Measurements from ENCODE around the gene HGD.

Gene HGD, protein sequence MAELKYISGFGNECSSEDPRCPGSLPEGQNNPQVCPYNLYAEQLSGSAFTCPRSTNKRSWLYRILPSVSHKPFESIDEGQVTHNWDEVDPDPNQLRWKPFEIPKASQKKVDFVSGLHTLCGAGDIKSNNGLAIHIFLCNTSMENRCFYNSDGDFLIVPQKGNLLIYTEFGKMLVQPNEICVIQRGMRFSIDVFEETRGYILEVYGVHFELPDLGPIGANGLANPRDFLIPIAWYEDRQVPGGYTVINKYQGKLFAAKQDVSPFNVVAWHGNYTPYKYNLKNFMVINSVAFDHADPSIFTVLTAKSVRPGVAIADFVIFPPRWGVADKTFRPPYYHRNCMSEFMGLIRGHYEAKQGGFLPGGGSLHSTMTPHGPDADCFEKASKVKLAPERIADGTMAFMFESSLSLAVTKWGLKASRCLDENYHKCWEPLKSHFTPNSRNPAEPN

DNA sequence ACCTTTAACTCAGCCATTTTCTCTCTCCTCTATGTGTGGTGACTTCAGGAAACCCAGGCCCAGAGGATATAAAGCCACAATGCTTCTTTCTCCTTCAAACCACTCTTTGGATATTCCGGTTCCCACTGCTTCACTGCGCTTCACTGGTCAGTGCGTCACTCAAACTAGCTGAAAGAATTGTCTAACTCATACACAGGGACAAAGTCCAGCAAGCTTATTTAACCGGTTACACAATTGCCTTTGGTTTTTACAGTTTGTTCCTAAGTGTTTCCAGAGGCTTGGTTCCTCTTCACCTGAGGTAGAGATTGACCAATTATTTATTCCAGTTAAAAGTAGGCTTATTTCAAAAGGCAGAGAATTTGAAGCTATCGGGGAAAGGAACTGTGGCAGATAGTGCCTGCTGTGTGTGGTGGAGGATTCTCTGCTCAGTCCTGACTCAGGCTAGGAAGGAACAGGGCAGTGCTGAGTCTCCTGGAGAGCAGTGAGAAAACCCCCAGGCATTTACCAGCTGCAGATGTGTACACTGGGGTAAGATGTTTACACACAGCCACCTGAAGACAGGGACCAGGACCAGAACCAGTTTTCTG is at the start of gene HGD:
HGD (minus strand) TSS at position 145 of the 587 bp plus-strand sequence; CDS start at position 17, 128 bp downstream.
- no peak within 1 kb of the TSS for H3K4me3 ChIP-seq (ENCODE audit: low read length)
- TF ChIP-seq, protein P1, sequence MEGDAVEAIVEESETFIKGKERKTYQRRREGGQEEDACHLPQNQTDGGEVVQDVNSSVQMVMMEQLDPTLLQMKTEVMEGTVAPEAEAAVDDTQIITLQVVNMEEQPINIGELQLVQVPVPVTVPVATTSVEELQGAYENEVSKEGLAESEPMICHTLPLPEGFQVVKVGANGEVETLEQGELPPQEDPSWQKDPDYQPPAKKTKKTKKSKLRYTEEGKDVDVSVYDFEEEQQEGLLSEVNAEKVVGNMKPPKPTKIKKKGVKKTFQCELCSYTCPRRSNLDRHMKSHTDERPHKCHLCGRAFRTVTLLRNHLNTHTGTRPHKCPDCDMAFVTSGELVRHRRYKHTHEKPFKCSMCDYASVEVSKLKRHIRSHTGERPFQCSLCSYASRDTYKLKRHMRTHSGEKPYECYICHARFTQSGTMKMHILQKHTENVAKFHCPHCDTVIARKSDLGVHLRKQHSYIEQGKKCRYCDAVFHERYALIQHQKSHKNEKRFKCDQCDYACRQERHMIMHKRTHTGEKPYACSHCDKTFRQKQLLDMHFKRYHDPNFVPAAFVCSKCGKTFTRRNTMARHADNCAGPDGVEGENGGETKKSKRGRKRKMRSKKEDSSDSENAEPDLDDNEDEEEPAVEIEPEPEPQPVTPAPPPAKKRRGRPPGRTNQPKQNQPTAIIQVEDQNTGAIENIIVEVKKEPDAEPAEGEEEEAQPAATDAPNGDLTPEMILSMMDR (IDR thresholded peaks at IDR 0.05; ENCODE audit: insufficient read depth, low read depth, low read length, missing control alignments): no peak
- DNase-seq (ENCODE audit: low read depth): peak; percentile 50

DNA sequence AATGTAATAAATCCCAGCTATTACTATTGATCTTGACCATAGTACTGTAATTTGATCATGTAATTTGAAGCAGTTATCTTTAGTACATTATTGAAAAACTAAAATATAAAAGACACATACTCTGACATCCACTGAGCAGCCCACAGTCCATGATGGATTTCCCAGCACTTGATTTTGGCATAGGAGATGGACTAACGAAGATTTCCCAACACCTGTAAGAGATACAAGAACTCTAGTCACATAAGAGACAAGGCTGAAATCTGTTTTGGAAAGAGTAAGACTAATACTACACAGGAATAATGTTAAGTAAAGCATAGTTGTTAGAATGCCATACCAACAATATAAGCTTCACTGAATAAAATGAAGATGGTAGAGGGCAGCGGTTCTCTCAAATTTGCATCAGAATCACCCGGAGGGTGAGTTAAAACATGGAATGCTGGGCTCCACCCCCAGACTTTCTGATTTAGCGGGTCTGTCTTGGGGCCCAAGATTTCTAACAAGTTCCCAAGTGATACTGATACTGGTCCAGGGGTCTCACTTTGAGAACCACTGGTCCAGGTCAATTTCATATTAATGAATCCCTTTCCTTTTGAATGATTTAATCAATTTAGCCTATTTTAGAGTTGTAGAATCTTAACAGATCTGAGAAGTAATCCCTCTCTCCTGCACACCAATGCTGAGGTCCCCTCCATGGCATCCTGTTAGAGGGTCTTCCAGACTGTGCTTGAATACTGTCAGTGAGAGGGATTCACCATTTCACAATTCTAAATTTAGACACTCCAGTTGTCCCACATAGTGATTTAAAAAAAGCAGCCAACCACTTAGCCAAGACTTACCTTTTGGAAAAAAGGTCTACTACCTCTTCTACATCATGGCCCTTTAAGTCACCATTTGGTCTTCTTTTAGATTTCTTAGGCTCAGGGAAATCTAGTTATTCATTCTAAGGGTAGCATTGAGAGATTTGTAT is 48.8 kb upstream of the HGD start:
- no peak overlapping the region for H3K4me3 ChIP-seq (ENCODE audit: low read length)
- DNase-seq (ENCODE audit: low read depth): no peak
- TF ChIP-seq, protein P1 (IDR thresholded peaks at IDR 0.05; ENCODE audit: insufficient read depth, low read depth, low read length, missing control alignments): no peak

DNA sequence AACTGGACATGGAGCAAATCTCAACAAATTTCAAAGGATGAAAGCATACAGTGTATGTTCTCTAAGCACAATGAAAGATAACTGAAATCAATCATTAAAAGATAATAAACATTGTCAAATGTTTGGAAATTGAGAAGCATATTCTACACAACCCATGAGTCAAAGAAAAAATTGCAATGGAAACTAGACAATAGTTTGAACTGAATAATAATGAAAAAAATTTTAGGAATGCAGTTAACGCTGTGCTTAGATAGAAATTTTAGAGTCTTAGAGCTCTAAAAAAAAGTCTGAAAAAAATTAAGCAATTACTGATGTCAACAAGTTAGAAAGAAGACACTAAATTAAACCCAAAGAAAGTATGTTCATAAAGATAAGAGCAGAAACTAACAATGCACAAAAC is 44.8 kb upstream of the HGD start:
- TF ChIP-seq, protein P1 (IDR thresholded peaks at IDR 0.05; ENCODE audit: insufficient read depth, low read depth, low read length, missing control alignments): no peak
- H3K4me3 ChIP-seq (ENCODE audit: low read length): no peak overlapping the region
- DNase-seq (ENCODE audit: low read depth): no peak

DNA sequence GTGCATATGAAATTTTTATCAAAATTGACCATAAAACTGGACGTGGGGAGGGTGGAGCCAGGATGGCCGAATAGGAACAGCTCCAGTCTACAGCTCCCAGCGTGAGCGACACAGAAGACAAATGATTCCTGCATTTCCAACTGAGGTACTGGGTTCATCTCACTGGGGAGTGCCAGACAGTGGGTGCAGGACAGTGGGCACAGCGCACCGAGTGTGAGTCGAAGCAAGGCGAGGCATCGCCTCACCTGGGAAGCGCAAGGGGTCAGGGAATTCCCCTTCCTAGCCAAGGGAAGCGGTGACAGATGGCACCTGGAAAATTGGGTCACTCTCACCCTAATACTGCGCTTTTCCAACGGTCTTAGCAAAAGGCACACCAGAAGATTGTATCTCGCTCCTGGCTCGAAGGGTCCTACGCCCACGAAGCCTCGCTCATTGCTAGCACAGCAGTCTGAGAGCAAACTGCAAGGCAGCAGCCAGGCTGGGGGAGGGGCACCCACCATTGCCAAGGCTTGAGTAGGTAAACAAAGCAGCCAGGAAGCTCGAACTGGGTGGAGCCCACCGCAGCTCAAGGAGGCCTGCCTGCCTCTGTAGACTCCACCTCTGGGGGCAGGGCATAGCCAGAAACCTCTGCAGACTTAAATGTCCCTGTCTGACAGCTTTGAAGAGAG is 37.3 kb upstream of the HGD start:
- peak overlapping the region; percentile 54 for H3K4me3 ChIP-seq (ENCODE audit: low read length)
- DNase-seq (ENCODE audit: low read depth): peak; percentile 25

DNA sequence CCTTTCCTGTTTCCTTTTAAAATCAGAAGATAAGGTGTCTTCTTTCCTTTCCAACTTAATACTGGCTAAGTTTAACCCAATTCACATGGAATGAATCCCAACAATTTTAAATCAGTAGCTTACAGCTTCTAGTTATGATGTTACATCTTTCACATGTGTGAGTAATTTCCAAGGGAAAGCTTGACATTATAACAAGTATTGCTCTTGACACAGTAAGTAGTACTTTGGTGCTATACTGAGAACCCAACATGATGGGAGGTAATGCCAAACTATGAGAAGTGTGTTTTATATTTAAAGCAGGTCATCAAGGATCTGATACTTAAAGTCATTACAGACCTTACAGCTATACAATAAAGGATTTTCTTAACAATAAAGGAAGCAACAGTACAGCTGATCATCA is 31.2 kb upstream of the HGD start:
- H3K4me3 ChIP-seq (ENCODE audit: low read length): no peak overlapping the region
- TF ChIP-seq, protein P1 (IDR thresholded peaks at IDR 0.05; ENCODE audit: insufficient read depth, low read depth, low read length, missing control alignments): no peak
- DNase-seq (ENCODE audit: low read depth): no peak

DNA sequence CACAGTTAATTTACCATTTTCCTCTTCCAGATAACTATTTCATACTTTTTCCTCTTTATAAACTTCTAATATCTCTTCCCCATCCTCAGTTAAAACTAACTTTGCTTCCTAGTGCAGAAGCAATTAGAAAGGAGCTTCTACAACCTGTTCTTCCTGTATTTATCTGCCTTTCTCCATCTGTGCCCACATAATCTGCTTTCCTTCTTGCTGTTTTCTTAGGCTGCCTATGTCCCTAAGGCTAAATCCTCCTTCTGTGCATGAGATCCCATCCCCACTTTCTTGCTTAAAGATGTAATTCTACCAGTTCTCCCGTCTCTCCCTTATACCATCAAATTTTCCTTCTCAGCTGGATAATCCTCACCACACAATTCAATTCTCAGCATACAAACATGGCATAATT is 28.3 kb upstream of the HGD start:
- TF ChIP-seq, protein P1 (IDR thresholded peaks at IDR 0.05; ENCODE audit: insufficient read depth, low read depth, low read length, missing control alignments): no peak
- no peak overlapping the region for H3K4me3 ChIP-seq (ENCODE audit: low read length)
- DNase-seq (ENCODE audit: low read depth): no peak

All from epithelial cell of esophagus (primary cell).